Endothelial cell of umbilical vein (primary cell): ENCODE data around the gene MACROD2. TPM values are rescaled to one million over a fixed set of nuclear protein-coding genes. Genes with fewer than 3 reads are reported as not detected.

Source experiments
- BruUV-seq: library from RNA; stranded (reverse); fragments of 400-500 nt; replicated peaks from 2 replicates; lab custom pipeline; 2021; lab: Mats Ljungman, UMichigan
- CTCF ChIA-PET: fragments of 300-600, 350-600 bp; sonication (Branson Sonifier 250); formaldehyde crosslinking; loops from one replicate; lab custom pipeline; 2021; ENCODE audit warnings: antibody characterized with exemption, inconsistent platforms; lab: Charles Lee
- POLR2A ChIA-PET: fragments of 300-600, 350-600 bp; sonication (Branson Sonifier 250); formaldehyde crosslinking; loops from one replicate; lab custom pipeline; 2021; ENCODE audit warnings: antibody characterized with exemption, inconsistent platforms; lab: Charles Lee
- DNase-seq: peaks from one replicate; pipeline ENCODE4 v3.0.0-alpha.2; 2011; ENCODE audit warnings: low read depth, low spot score
- FAIRE-seq: peaks from 2 replicates; lab custom pipeline; 2011; peaks lifted over from hg19 to GRCh38; lab: Jason Lieb, UNC
- H2AFZ ChIP-seq: 2 replicates; pipeline ENCODE4 v1.6.0; 2012; ENCODE audit warnings: low read depth, low read length, control low read depth, inconsistent platforms
- H3K27ac ChIP-seq: 2 replicates; pipeline ENCODE4 v1.5.1; 2011; ENCODE audit warnings: low read depth, mild to moderate bottlenecking, control low read depth, low read length, moderate library complexity; ENCODE audit not compliant: insufficient read depth
- H3K27me3 ChIP-seq, 2 experiments: 2 replicates each; pipeline versions ENCODE4 v1.6.0 to v1.6.1; 2011; ENCODE audit warnings: low read length in 2 of 2, mixed read lengths in 1 of 2; ENCODE audit not compliant: control insufficient read depth in 2 of 2, insufficient read depth in 2 of 2
- H3K36me3 ChIP-seq, 2 experiments: 2 replicates in 1 of 2; 3 replicates in 1 of 2; pipeline ENCODE4 v1.5.1; 2011; ENCODE audit warnings: low read length in 2 of 2, mild to moderate bottlenecking in 1 of 2, moderate library complexity in 1 of 2; ENCODE audit not compliant: control insufficient read depth in 2 of 2, insufficient read depth in 2 of 2; ENCODE audit errors: extremely low read depth in 1 of 2
- H3K4me1 ChIP-seq: 3 replicates; pipeline ENCODE4 v1.5.1; 2011; ENCODE audit warnings: mild to moderate bottlenecking, low read length; ENCODE audit not compliant: control insufficient read depth, insufficient read depth; ENCODE audit errors: extremely low read depth
- H3K4me2 ChIP-seq: 2 replicates; pipeline ENCODE4 v1.6.1; 2011; ENCODE audit warnings: low read length, control low read depth, mixed read lengths; ENCODE audit not compliant: insufficient read depth
- H3K4me3 ChIP-seq, 3 experiments: fragments of 200-600 bp in 1 of 3; sonication (generic), shearing (Covaris generic) in 1 of 3; replicated peaks in 1 of 3; 2 replicates each; pipeline ENCODE4 v1.5.1; 2011 to 2016; ENCODE audit warnings: control low read depth in 3 of 3, low read length in 3 of 3, mild to moderate bottlenecking in 2 of 3, inconsistent platforms in 1 of 3, low read depth in 1 of 3, moderate library complexity in 1 of 3; ENCODE audit not compliant: insufficient read depth in 1 of 3
- H3K79me2 ChIP-seq: 2 replicates; pipeline ENCODE4 v1.6.0; 2012; ENCODE audit warnings: low read length, inconsistent platforms; ENCODE audit not compliant: control insufficient read depth, insufficient read depth
- H3K9ac ChIP-seq: replicated peaks from 2 replicates; pipeline ENCODE3; 2011; ENCODE audit warnings: low read length, control low read depth; ENCODE audit not compliant: insufficient read depth; ENCODE audit errors: extremely low read depth
- H3K9me1 ChIP-seq: replicated peaks from 3 replicates; pipeline ENCODE4 v1.6.0; 2011; ENCODE audit warnings: mild to moderate bottlenecking, low read length; ENCODE audit not compliant: control insufficient read depth, insufficient read depth; ENCODE audit errors: extremely low read depth
- H3K9me3 ChIP-seq: replicated peaks from 2 replicates; pipeline ENCODE4 v1.5.1; 2012; ENCODE audit warnings: low read length, inconsistent platforms; ENCODE audit not compliant: control insufficient read depth, insufficient read depth
- H4K20me1 ChIP-seq: replicated peaks from 2 replicates; pipeline ENCODE3; 2011; ENCODE audit warnings: mild to moderate bottlenecking, low read length; ENCODE audit not compliant: control insufficient read depth, insufficient read depth; ENCODE audit errors: extremely low read depth
- EZH2 ChIP-seq: IDR thresholded peaks from 2 replicates; pipeline ENCODE4 v1.6.1; 2012; ENCODE audit warnings: borderline replicate concordance, low read depth, mild to moderate bottlenecking, moderate library complexity, low read length, inconsistent platforms; ENCODE audit not compliant: severe bottlenecking
- FOS ChIP-seq: IDR thresholded peaks from 2 replicates; pipeline ENCODE4 v1.6.1; 2011; ENCODE audit warnings: mild to moderate bottlenecking, low read length, moderate library complexity, borderline replicate concordance; ENCODE audit not compliant: insufficient read depth
- GATA2 ChIP-seq: IDR thresholded peaks from 2 replicates; pipeline ENCODE4 v1.7.0; 2011; ENCODE audit warnings: low read depth, mild to moderate bottlenecking, moderate library complexity, mixed read lengths, low read length; ENCODE audit not compliant: insufficient read length, insufficient read depth
- JUN ChIP-seq: IDR thresholded peaks from 2 replicates; pipeline ENCODE4 v1.6.1; 2011; ENCODE audit warnings: borderline replicate concordance, low read depth; ENCODE audit not compliant: insufficient read length, insufficient read depth
- MYC ChIP-seq: IDR thresholded peaks from one replicate; pipeline ENCODE4 v1.6.1; 2011; ENCODE audit warnings: mild to moderate bottlenecking, low read depth, low read length
- POLR2A ChIP-seq: IDR thresholded peaks from 2 replicates; pipeline ENCODE4 v1.6.1; 2012; ENCODE audit warnings: low read depth, mild to moderate bottlenecking, control low read depth, low read length
- POLR2AphosphoS5 ChIP-seq: IDR thresholded peaks from 2 replicates; pipeline ENCODE4 v1.6.1; 2012; ENCODE audit warnings: low read depth, mild to moderate bottlenecking, control low read depth, low read length, moderate library complexity; ENCODE audit not compliant: insufficient read depth
- dilution Hi-C: fragments of 300-500 bp; cut with MboI; formaldehyde crosslinking; loops from one replicate; pipeline ENCODE4 v1.15.0; 2019; ENCODE audit warnings: low sequenced_read_pairs; ENCODE audit not compliant: extremely low pct_ligation_motif_present
- intact Hi-C: fragments of 100-400 bp; cut with micrococcal nuclease; formaldehyde crosslinking; loops from one replicate; pipeline ENCODE4 v1.10.0; 2022
- polyA plus RNA-seq, 4 experiments: library from polyadenylated mRNA; depleted of rRNA in 3 of 4; stranded (reverse) in 3 of 4; unstranded in 1 of 4; fragments of >200 nt; gene quantifications; 2 replicates each; pipeline versions ENCODE4 v1.2.1 to v1.2.3, GENCODE V29; 2011 to 2012; ENCODE audit warnings: missing spikeins in 1 of 4
- total RNA-seq: library from RNA; stranded (reverse); gene quantifications from 2 replicates; pipeline ENCODE4 v1.2.3, GENCODE V29; 2021
- TF ChIP-seq, protein P1 (sequence below): IDR thresholded peaks from 2 replicates; pipeline ENCODE4 v1.6.1; 2011; ENCODE audit not compliant: insufficient read depth, insufficient read length
- TF ChIP-seq, protein P2 (sequence below), 2 donors: IDR thresholded peaks; 1 replicate in 1 of 2; 2 replicates in 1 of 2; pipeline ENCODE4 v1.5.1; 2011; ENCODE audit warnings: low read length in 2 of 2, mild to moderate bottlenecking in 2 of 2, moderate library complexity in 2 of 2, control low read depth in 1 of 2, inconsistent platforms in 1 of 2, low read depth in 1 of 2; ENCODE audit not compliant: insufficient read depth in 1 of 2; ENCODE audit errors: extremely low read depth in 1 of 2

Gene MACROD2
- total and polyA plus RNA-seq, 2 donors (not counting 3 experiments of a cell fraction or from before 2014, with no cell fraction given): 0.11 to 0.73 TPM

DNA sequence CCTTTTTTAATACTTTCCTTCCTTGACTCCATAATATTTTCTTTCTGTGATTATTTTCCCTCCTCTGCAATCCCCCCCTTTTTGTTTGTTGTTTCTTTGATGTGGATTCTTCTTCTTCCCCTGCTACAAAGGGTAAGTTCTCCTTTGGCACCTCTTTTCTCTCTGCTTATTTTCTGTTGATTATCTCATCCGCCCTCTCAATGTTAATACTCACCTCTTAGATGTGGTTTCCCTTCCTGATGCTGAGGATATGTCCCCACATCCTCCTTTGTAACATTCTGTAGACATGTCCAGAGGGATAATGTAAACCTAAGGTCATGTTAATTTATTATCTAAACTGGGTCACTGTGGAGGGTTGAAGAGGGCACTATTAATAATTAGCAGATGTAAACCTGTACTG, 324.4 kb downstream of the MACROD2 start:
- H4K20me1 ChIP-seq: no peaks in the 10 kb centered on the region
- H3K9me1 ChIP-seq: no peaks in the 10 kb centered on the region
- no peak for FAIRE-seq
- ChIA-PET POLR2A (no interaction called here), CTCF (interaction anchor here (2.6 kb wide), 1 partner anchor 18 kb away, joined by 13 read pairs; the partner anchor contains the start of gene FLRT3)
- dilution Hi-C loops (no loop called here), intact Hi-C loops (no loop called here)
- no TSS peak for BruUV-seq
- H3K4me2 ChIP-seq: no peak overlapping the region
- H3K4me1 ChIP-seq: no peaks in the 10 kb centered on the region
- no peaks in the 10 kb centered on the region for H3K36me3 ChIP-seq
- no peak overlapping the region for H3K4me3 ChIP-seq
- no peak overlapping the region for H3K27ac ChIP-seq
- TF ChIP-seq, protein P1, sequence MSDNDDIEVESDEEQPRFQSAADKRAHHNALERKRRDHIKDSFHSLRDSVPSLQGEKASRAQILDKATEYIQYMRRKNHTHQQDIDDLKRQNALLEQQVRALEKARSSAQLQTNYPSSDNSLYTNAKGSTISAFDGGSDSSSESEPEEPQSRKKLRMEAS: no peak
- TF ChIP-seq MYC: no peak
- H3K9ac ChIP-seq: no peak overlapping the region
- H3K9me3 ChIP-seq: no peaks in the 10 kb centered on the region
- no peak overlapping the region for H2AFZ ChIP-seq
- no peak for DNase-seq
- H3K79me2 ChIP-seq: no peaks in the 10 kb centered on the region
- no peaks in the 10 kb centered on the region for H3K27me3 ChIP-seq

DNA sequence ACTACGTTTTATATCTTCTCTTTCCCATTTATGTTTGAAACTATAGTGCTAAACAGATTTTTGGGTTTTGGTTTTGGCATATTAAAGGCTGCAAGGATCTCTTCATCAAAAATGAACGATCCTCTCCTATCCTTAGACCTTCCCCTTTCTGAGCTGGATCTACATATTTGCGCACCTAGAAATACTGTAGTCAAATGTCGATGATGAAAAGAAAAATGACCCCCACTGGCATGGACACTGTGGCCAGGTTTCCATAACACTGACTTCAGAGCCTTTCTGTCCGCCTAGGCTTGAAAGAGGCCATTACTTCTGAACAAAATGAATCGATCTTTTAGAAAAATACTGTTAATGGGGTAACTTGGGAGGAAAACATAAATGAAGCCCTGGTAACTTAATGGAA, 336.3 kb downstream of the MACROD2 start:
- no peaks in the 10 kb centered on the region for H4K20me1 ChIP-seq
- H3K9me1 ChIP-seq: no peaks in the 10 kb centered on the region
- dilution Hi-C loops (no loop called here), intact Hi-C loops (loop anchor here (10.0 kb wide), 1 partner anchor 1603 kb away; no protein-coding TSS in a partner anchor)
- FAIRE-seq (no peak), DNase-seq (no peak)
- H3K9me3 ChIP-seq: no peaks in the 10 kb centered on the region
- no peak overlapping the region for H3K9ac ChIP-seq
- no peak for TF ChIP-seq JUN
- no peak for TF ChIP-seq MYC
- TF ChIP-seq, protein P1: no peak
- TF ChIP-seq, protein P2, sequence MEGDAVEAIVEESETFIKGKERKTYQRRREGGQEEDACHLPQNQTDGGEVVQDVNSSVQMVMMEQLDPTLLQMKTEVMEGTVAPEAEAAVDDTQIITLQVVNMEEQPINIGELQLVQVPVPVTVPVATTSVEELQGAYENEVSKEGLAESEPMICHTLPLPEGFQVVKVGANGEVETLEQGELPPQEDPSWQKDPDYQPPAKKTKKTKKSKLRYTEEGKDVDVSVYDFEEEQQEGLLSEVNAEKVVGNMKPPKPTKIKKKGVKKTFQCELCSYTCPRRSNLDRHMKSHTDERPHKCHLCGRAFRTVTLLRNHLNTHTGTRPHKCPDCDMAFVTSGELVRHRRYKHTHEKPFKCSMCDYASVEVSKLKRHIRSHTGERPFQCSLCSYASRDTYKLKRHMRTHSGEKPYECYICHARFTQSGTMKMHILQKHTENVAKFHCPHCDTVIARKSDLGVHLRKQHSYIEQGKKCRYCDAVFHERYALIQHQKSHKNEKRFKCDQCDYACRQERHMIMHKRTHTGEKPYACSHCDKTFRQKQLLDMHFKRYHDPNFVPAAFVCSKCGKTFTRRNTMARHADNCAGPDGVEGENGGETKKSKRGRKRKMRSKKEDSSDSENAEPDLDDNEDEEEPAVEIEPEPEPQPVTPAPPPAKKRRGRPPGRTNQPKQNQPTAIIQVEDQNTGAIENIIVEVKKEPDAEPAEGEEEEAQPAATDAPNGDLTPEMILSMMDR (IDR thresholded peaks at IDR 0.05; ENCODE audit: extremely low read depth in 1 of 2, insufficient read depth in 1 of 2, low read depth in 1 of 2, low read length in 2 of 2): no peak
- no peak for TF ChIP-seq GATA2
- TF ChIP-seq EZH2: no peak
- TF ChIP-seq FOS: no peak
- no peak for TF ChIP-seq POLR2A
- no peak for TF ChIP-seq POLR2AphosphoS5
- H3K4me2 ChIP-seq: no peak overlapping the region
- H2AFZ ChIP-seq: no peak overlapping the region
- no peak overlapping the region for H3K27ac ChIP-seq
- no peaks in the 10 kb centered on the region for H3K79me2 ChIP-seq
- H3K27me3 ChIP-seq: peaks cover 0 to 2% of the 10 kb centered on the region in 2 experiments
- H3K4me1 ChIP-seq: peaks cover 2% of the 10 kb centered on the region
- H3K36me3 ChIP-seq: no peaks in the 10 kb centered on the region
- H3K4me3 ChIP-seq: no peak overlapping the region
- no TSS peak for BruUV-seq
- POLR2A ChIA-PET: no interaction called here
- CTCF ChIA-PET: no interaction called here
